HepG2 (cell line): ENCODE data around the gene ZBTB20. TPM values are rescaled to one million over a fixed set of nuclear protein-coding genes. Genes with fewer than 3 reads are reported as not detected.

Experiments used
- ATAC-seq: fragments of 200-7000 bp; cut with Tn5 transposase; 3 replicates; pipeline ENCODE4 v1.9.1; 2020; ENCODE audit warnings: mild to moderate bottlenecking, moderate library complexity
- BruUV-seq: library from RNA; stranded (reverse); fragments of 400-500 nt; replicated peaks from 2 replicates; lab custom pipeline; 2021; lab: Mats Ljungman, UMichigan
- CTCF ChIA-PET: fragments of 300-600 bp; formaldehyde crosslinking; extraction: SDS; loops from one replicate; lab custom pipeline; 2021; ENCODE audit warnings: low total read pairs, inconsistent platforms, low intra/inter-chr PET ratio; lab: Yijun Ruan, JAX
- POLR2A ChIA-PET: fragments of 350-600 bp; sonication (Branson Sonifier 250); formaldehyde crosslinking; loops from one replicate; lab custom pipeline; 2020; ENCODE audit warnings: antibody characterized with exemption, inconsistent platforms; lab: Yijun Ruan, JAX
- DNase-seq: peaks from one replicate; pipeline ENCODE4 v3.0.0-alpha.2; 2015; ENCODE audit warnings: low spot score
- FAIRE-seq: peaks from 3 replicates; lab custom pipeline; 2011; peaks lifted over from hg19 to GRCh38; lab: Jason Lieb, UNC
- H2AFZ ChIP-seq: one replicate; pipeline ENCODE4 v1.6.1; 2011; ENCODE audit warnings: low read length, inconsistent platforms
- H3K27ac ChIP-seq: fragments of 300-600 bp; 3 replicates; pipeline ENCODE4 v1.8.0; 2011; ENCODE audit warnings: mixed run types, mild to moderate bottlenecking, mixed read lengths, low read length, inconsistent platforms; ENCODE audit not compliant: insufficient read depth; ENCODE audit errors: extremely low read length
- H3K27me3 ChIP-seq, 2 experiments: fragments of 200-600 bp in 1 of 2; 2 replicates in 1 of 2; 3 replicates in 1 of 2; pipeline versions ENCODE4 v1.6.0 to v1.8.0; 2011; ENCODE audit warnings: low read length in 2 of 2, mild to moderate bottlenecking in 2 of 2, moderate library complexity in 2 of 2, inconsistent platforms in 1 of 2; ENCODE audit not compliant: insufficient read depth in 2 of 2, control insufficient read depth in 1 of 2
- H3K36me3 ChIP-seq, 2 experiments: fragments of 200-600 bp in 1 of 2; replicated peaks in 1 of 2; 2 replicates in 1 of 2; 3 replicates in 1 of 2; pipeline versions ENCODE4 v1.5.1 to v1.8.0; 2011; ENCODE audit warnings: low read length in 2 of 2, inconsistent platforms in 1 of 2; ENCODE audit not compliant: insufficient read depth in 2 of 2, control insufficient read depth in 1 of 2
- H3K4me1 ChIP-seq: 2 replicates; pipeline ENCODE4 v1.5.1; 2012; ENCODE audit warnings: low read length, inconsistent platforms; ENCODE audit not compliant: insufficient read depth
- H3K4me2 ChIP-seq: 2 replicates; pipeline ENCODE4 v1.6.0; 2011; ENCODE audit warnings: low read depth, low read length, inconsistent platforms
- H3K4me3 ChIP-seq, 3 experiments: fragments of 200-600 bp in 1 of 3; sonication (generic), shearing (Covaris generic) in 1 of 3; replicated peaks in 1 of 3; 2 replicates each; pipeline ENCODE4 v1.5.1; 2011 to 2016; ENCODE audit warnings: low read length in 3 of 3, inconsistent platforms in 2 of 3, low read depth in 2 of 3, mild to moderate bottlenecking in 2 of 3, control low read depth in 1 of 3, mixed read lengths in 1 of 3; ENCODE audit not compliant: insufficient read depth in 1 of 3
- H3K79me2 ChIP-seq: one replicate; pipeline ENCODE4 v1.6.1; 2011; ENCODE audit warnings: low read length, inconsistent platforms; ENCODE audit not compliant: insufficient read depth
- H3K9ac ChIP-seq: 2 replicates; pipeline ENCODE4 v1.6.0; 2011; ENCODE audit warnings: mild to moderate bottlenecking, low read depth, low read length, inconsistent platforms; ENCODE audit not compliant: insufficient read depth
- H3K9me3 ChIP-seq: 2 replicates; pipeline ENCODE4 v1.5.1; 2012; ENCODE audit warnings: mild to moderate bottlenecking, low read length
- H4K20me1 ChIP-seq: 2 replicates; pipeline ENCODE4 v1.6.0; 2011; ENCODE audit warnings: inconsistent platforms, mild to moderate bottlenecking, low read length, moderate library complexity; ENCODE audit not compliant: insufficient read depth
- ATAD3A ChIP-seq: sonication (generic); formaldehyde crosslinking; IDR thresholded peaks from 2 replicates; pipeline ENCODE4 v1.4.0; 2020; ENCODE audit warnings: missing genetic modification reagents
- MAX ChIP-seq: IDR thresholded peaks from 2 replicates; pipeline ENCODE4 v1.6.1; 2012; ENCODE audit warnings: inconsistent platforms
- MED8 ChIP-seq: sonication (generic); formaldehyde crosslinking; IDR thresholded peaks from 2 replicates; pipeline ENCODE4 v1.8.1; 2023; ENCODE audit warnings: mild to moderate bottlenecking, missing genetic modification reagents; ENCODE audit not compliant: insufficient replicate concordance
- MTF2 ChIP-seq: sonication (generic); formaldehyde crosslinking; IDR thresholded peaks from 2 replicates; pipeline ENCODE4 v1.5.0; 2020; ENCODE audit warnings: missing genetic modification reagents, borderline replicate concordance
- MXD1 ChIP-seq: sonication (generic); formaldehyde crosslinking; IDR thresholded peaks from 2 replicates; pipeline ENCODE4 v1.4.0; 2020; ENCODE audit warnings: mild to moderate bottlenecking, missing genetic modification reagents
- NFE2 ChIP-seq: sonication (generic); formaldehyde crosslinking; IDR thresholded peaks from 2 replicates; pipeline ENCODE4 v1.4.0; 2020; ENCODE audit warnings: missing genetic modification reagents
- NFRKB ChIP-seq: fragments of 450-650 bp; IDR thresholded peaks from 2 replicates; pipeline ENCODE4 v1.6.1; 2017
- PTBP1 ChIP-seq: fragments of 200-400 bp; formaldehyde crosslinking; IDR thresholded peaks from 2 replicates; pipeline ENCODE4 v1.6.1; 2018; ENCODE audit warnings: low read length, low read depth; ENCODE audit not compliant: poor library complexity, severe bottlenecking
- RFX3 ChIP-seq: IDR thresholded peaks from 2 replicates; pipeline ENCODE4 v1.6.1; 2016; ENCODE audit warnings: missing biosample characterization, missing genetic modification reagents
- SNAPC2 ChIP-seq: sonication (generic); formaldehyde crosslinking; IDR thresholded peaks from 2 replicates; pipeline ENCODE4 v1.8.1; 2022; ENCODE audit warnings: mild to moderate bottlenecking, missing genetic modification reagents
- TCF7 ChIP-seq: sonication (generic); IDR thresholded peaks from 2 replicates; pipeline ENCODE4 v1.6.1; 2016; ENCODE audit warnings: antibody characterized with exemption, low read depth
- YEATS4 ChIP-seq: sonication (generic); formaldehyde crosslinking; IDR thresholded peaks from 2 replicates; pipeline ENCODE4 v1.4.0; 2020; ENCODE audit warnings: missing genetic modification reagents, borderline replicate concordance
- ZMYM4 ChIP-seq: sonication (generic); formaldehyde crosslinking; IDR thresholded peaks from 2 replicates; pipeline ENCODE4 v1.8.1; 2023; ENCODE audit warnings: mild to moderate bottlenecking, missing genetic modification reagents
- ZNF232 ChIP-seq: sonication (generic); formaldehyde crosslinking; IDR thresholded peaks from 2 replicates; pipeline ENCODE4 v1.4.0; 2020; ENCODE audit warnings: missing genetic modification reagents, borderline replicate concordance
- ZNF276 ChIP-seq: sonication (generic); formaldehyde crosslinking; IDR thresholded peaks from 2 replicates; pipeline ENCODE4 v1.4.0; 2020; ENCODE audit warnings: mild to moderate bottlenecking, low read depth, missing genetic modification reagents
- ZNF850 ChIP-seq: sonication (generic); formaldehyde crosslinking; conservative IDR thresholded peaks from 2 replicates; pipeline ENCODE4 v1.9.0; 2021; ENCODE audit warnings: mild to moderate bottlenecking, missing genetic modification reagents
- WGBS: methylation state at CpG from one replicate; pipeline ENCODE4 v1.1.6; 2017; ENCODE audit warnings: low lambda C conversion rate; 5-methylcytosine and 5-hydroxymethylcytosine counted together
- in situ Hi-C: cut with HindIII; loops from 2 replicates; pipeline ENCODE4 v1.10.0; 2017; ENCODE audit warnings: low pct_unique_long_range_greater_than_20kb; ENCODE audit not compliant: extremely low pct_ligation_motif_present
- intact Hi-C: fragments of 100-400 bp; cut with micrococcal nuclease; formaldehyde crosslinking; loops from one replicate; pipeline ENCODE4 v1.10.0; 2022; ENCODE audit not compliant: unreplicated experiment
- polyA plus RNA-seq, 8 experiments: library from polyadenylated mRNA; depleted of rRNA in 3 of 8; stranded (reverse) in 7 of 8; unstranded in 1 of 8; fragments of >200 nt; fragmentation: Illumina TruSeq in 4 of 8; extraction: Trizol in 4 of 8; gene quantifications; 2 replicates each; pipeline versions ENCODE4 v1.2.1 to v1.2.3, GENCODE V29; 2011 to 2016; ENCODE audit warnings: low read depth in 4 of 8, missing spikeins in 1 of 8, mixed read lengths in 1 of 8; ENCODE audit not compliant: insufficient read depth in 1 of 8
- total RNA-seq, 5 experiments: library from RNA; depleted of rRNA; stranded (reverse); fragments of >200 nt; fragmentation: Illumina TruSeq; extraction: Trizol; gene quantifications; 2 replicates each; pipeline ENCODE4 v1.2.3, GENCODE V29; 2016; ENCODE audit warnings: low read depth in 1 of 5

The ZBTB20 gene
- total and polyA plus RNA-seq, 2 of the 13 experiments (the other 11 are each of a cell fraction or from before 2014, with no cell fraction given) = 1.9 to 8.8 TPM

GRCh38 chr3:115141033-115141757 is 5.9 kb downstream of the ZBTB20 start:
- TF ChIP-seq TCF7 (no peak), NFRKB (no peak), YEATS4 (CRISPR knock-in tag) (no peak)
- in situ Hi-C loops = no loop called here
- no peak overlapping the region for H2AFZ ChIP-seq
- H3K4me2 ChIP-seq = no peak overlapping the region
- H3K9me3 ChIP-seq = no peaks in the 10 kb centered on the region
- no TSS peak for BruUV-seq
- no peaks in the 10 kb centered on the region for H4K20me1 ChIP-seq
- FAIRE-seq (no peak), DNase-seq (no peak), ATAC-seq (no peak)
- POLR2A ChIA-PET = no interaction called here
- H3K79me2 ChIP-seq = no peaks in the 10 kb centered on the region
- no peak overlapping the region for H3K4me3 ChIP-seq
- no peak overlapping the region for H3K27ac ChIP-seq
- intact Hi-C loops = no loop called here
- no peaks in the 10 kb centered on the region for H3K36me3 ChIP-seq
- CTCF ChIA-PET = no interaction called here
- no peaks in the 10 kb centered on the region; a peak in 1 of 5 replicates for H3K27me3 ChIP-seq
- H3K9ac ChIP-seq = no peak overlapping the region
- no peaks in the 10 kb centered on the region; the same call in 1 of the 2 replicates for H3K4me1 ChIP-seq

- ATAC-seq (no peak), DNase-seq (no peak), FAIRE-seq (no peak)
- Histone ChIP-seq H3K79me2 (no peaks in the 10 kb centered on the region), H3K4me3 (no peak overlapping the region), H3K27me3 (no peaks in the 10 kb centered on the region), H3K36me3 (no peaks in the 10 kb centered on the region), H2AFZ (no peak overlapping the region), H3K27ac (no peak overlapping the region), H3K9ac (no peak overlapping the region), H3K4me2 (no peak overlapping the region), H4K20me1 (no peaks in the 10 kb centered on the region), H3K9me3 (no peaks in the 10 kb centered on the region), H3K4me1 (no peaks in the 10 kb centered on the region; the same call in 1 of the 2 replicates)
- no TSS peak for BruUV-seq
- intact Hi-C loops (no loop called here), in situ Hi-C loops (no loop called here)
- CTCF ChIA-PET = no interaction called here
- 59% methylated on average over 1 of the region's 1 CpG for WGBS
- TF ChIP-seq ZNF276 = no peak
- TF ChIP-seq SNAPC2 (CRISPR knock-in tag) = no peak
- no peak for TF ChIP-seq MXD1 (CRISPR knock-in tag)
- TF ChIP-seq ZNF232 (CRISPR knock-in tag) = no peak
- no peak for TF ChIP-seq MAX
- TF ChIP-seq ZNF850 = no peak
- TF ChIP-seq ATAD3A (CRISPR knock-in tag) = no peak
- no peak for TF ChIP-seq NFE2 (CRISPR knock-in tag)
- TF ChIP-seq MED8 = no peak
- TF ChIP-seq PTBP1 = no peak
- TF ChIP-seq MTF2 (CRISPR knock-in tag) = no peak
- no peak for TF ChIP-seq RFX3 (CRISPR knock-in tag)
- TF ChIP-seq ZMYM4 (CRISPR knock-in tag) = no peak
- POLR2A ChIA-PET = no interaction called here
These were observed 8.0 kb downstream of the ZBTB20 start for GRCh38 chr3:115139072-115139471.
